Medulla oblongata (tissue), 1 donor: ENCODE results near the gene PCDHGA6.
"Not testable (repeated sequence)": the region's sequence is repeated elsewhere in the genome, so short reads cannot be mapped to it uniquely, and the experiment has no call there.

Experiments
- DNase-seq: peaks from one replicate; pipeline ENCODE4 v3.0.0-alpha.2; 2015; ENCODE audit errors: extremely low spot score

PCDHGA6 gene

GRCh38 chr5:141359790-141360426 is 13.8 kb upstream of the PCDHGA6 start, which contains the start of gene PCDHGB2:
Gene PCDHGB2 (plus strand): TSS chr5:141359994. CDS start chr5:141360136, 142 bp downstream.
- peak; percentile 30 for DNase-seq

DNA sequence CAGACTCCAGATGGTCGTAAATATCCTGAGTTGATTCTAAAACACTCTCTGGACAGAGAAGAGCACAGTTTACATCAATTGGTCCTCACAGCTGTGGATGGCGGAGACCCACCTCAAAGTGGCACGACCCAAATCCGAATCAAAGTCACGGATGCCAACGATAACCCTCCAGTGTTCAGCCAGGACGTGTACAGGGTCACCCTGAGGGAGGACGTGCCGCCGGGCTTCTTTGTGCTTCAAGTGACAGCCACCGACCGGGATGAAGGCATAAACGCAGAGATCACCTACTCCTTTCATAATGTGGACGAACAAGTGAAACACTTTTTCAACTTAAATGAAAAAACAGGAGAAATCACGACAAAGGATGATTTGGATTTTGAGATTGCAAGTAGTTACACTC is 13.0 kb upstream of the PCDHGA6 start:
- no peak for DNase-seq

- no peak for DNase-seq
These were observed 11.0 kb upstream of the PCDHGA6 start for GRCh38 chr5:141362719-141363118.

GRCh38 chr5:141363952-141364660 is 9.6 kb upstream of the PCDHGA6 start, which contains the start of gene PCDHGA5:
Gene PCDHGA5 (plus strand): TSS chr5:141364162. CDS start chr5:141364331, 169 bp downstream.
- DNase-seq: no peak

DNA sequence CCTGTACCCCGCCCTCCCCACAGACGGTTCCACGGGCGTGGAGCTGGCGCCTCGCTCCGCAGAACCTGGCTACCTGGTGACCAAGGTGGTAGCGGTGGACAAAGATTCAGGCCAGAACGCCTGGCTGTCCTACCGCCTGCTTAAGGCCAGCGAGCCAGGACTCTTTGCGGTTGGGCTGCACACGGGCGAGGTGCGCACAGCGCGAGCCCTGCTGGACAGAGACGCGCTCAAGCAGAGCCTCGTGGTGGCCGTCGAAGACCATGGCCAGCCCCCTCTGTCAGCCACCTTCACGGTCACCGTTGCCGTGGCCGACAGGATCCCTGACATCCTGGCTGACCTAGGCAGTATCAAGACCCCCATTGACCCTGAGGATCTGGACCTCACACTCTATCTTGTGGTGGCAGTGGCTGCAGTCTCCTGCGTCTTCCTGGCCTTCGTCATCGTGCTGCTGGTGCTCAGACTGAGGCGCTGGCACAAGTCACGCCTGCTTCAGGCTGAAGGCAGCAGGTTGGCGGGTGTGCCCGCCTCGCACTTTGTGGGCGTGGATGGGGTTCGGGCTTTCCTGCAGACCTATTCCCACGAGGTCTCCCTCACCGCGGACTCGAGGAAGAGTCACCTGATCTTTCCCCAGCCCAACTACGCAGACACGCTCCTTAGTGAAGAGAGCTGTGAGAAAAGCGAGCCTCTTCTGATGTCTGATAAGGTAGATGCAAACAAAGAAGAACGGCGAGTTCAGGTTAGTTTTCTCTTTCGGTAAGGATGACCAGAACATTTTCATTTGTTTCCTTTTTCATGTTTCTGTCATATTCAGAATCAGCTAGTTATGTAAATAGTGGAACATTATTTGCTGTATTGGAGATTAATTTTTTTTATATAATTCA is 7.4 kb upstream of the PCDHGA6 start:
- no peak for DNase-seq

GRCh38 chr5:141369994-141370848 is 3.5 kb upstream of the PCDHGA6 start, which contains the start of gene PCDHGB3:
Gene PCDHGB3 (plus strand): TSS chr5:141370242. CDS start chr5:141370395, 153 bp downstream.
- peak; percentile 4 for DNase-seq

GRCh38 chr5:141371572-141372475 is 1.9 kb upstream of the PCDHGA6 start:
- no peak for DNase-seq

GRCh38 chr5:141374627-141375026 is 936 bp downstream of the PCDHGA6 start:
- no peak for DNase-seq

GRCh38 chr5:141375444-141376155 is 1.9 kb downstream of the PCDHGA6 start:
- DNase-seq: not testable (repeated sequence)

- no peak for DNase-seq
These were observed 9.0 kb downstream of the PCDHGA6 start, which contains the start of gene PCDHGA7 for GRCh38 chr5:141382469-141383294. Gene PCDHGA7 (plus strand): TSS chr5:141382742. CDS start chr5:141382900, 158 bp downstream.

DNA sequence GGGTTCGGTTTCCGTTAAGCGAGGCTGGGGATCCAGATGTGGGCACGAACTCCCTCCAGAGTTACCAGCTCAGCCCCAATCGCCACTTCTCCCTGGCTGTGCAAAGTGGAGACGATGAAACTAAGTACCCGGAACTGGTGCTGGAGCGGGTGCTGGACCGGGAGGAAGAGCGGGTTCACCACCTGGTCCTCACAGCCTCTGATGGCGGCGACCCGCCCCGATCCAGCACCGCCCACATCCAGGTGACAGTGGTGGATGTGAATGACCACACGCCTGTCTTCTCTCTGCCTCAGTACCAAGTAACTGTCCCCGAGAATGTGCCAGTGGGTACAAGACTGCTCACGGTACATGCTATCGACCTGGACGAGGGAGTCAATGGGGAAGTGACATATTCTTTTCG is 9.7 kb downstream of the PCDHGA6 start:
- DNase-seq: no peak

DNA sequence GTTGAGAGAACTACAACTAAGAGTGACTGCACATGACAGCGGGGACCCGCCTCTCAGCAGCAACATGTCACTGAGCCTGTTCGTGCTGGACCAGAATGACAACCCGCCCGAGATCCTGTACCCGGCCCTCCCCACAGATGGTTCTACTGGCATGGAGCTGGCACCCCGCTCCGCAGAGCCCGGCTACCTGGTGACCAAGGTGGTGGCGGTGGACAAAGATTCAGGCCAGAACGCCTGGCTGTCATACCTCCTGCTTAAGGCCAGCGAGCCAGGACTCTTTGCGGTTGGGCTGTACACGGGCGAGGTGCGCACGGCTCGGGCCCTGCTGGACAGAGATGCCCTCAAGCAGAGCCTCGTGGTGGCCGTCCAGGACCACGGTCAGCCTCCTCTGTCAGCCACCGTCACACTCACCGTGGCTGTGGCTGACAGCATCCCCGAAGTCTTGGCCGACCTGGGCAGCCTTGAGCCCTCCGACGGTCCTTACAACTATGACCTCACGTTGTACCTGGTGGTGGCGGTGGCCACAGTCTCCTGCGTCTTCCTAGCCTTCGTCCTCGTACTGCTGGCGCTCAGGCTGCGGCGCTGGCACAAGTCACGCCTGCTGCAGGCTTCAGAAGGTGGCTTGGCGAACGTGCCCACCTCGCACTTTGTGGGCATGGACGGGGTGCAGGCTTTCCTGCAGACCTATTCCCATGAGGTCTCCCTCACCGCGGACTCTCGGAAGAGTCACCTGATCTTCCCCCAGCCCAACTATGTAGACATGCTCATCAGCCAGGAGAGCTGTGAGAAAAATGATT is 11.0 kb downstream of the PCDHGA6 start:
- DNase-seq: no peak

DNA sequence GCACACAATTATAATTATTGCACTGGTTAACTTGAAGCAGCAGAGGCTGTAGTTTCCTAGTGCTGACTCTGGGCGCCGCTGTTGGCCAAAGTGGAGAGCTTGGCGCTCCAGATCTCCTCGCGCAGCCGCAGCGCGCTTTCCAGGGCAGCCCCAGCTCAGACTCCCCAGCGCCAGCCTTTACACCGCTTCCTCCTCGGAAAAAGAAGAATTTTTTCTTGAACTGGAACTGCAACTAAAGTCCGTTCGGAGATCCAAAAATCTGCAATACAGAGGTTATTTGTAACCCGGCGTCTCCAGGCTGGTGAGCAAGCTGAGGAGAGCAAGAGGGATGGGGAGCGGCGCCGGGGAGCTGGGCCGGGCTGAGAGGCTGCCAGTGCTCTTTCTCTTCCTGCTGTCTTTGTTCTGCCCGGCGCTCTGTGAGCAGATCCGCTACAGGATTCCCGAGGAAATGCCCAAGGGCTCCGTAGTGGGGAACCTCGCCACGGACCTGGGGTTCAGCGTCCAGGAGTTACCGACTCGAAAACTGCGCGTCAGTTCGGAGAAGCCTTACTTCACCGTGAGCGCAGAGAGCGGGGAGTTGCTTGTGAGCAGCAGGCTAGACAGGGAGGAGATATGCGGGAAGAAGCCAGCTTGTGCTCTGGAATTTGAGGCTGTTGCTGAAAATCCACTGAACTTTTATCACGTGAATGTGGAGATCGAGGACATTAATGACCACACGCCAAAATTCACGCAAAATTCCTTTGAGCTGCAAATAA is 14.0 kb downstream of the PCDHGA6 start, which contains the start of gene PCDHGB4:
TSS of gene PCDHGB4 (plus strand) at position 142 of the 755 bp plus-strand sequence. CDS start at position 329, 187 bp downstream.
- DNase-seq: peak; percentile 4

DNA sequence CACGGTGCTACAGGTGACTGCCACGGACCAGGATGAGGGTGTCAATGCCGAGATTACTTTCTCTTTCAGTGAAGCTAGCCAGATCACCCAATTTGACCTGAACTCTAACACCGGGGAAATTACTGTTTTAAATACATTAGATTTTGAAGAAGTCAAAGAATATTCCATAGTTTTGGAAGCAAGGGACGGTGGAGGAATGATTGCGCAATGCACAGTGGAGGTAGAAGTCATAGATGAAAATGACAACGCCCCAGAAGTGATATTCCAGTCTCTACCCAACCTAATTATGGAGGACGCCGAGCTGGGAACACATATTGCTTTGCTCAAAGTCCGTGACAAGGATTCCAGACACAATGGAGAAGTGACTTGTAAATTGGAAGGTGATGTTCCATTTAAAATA is 15.0 kb downstream of the PCDHGA6 start:
- DNase-seq: no peak

DNA sequence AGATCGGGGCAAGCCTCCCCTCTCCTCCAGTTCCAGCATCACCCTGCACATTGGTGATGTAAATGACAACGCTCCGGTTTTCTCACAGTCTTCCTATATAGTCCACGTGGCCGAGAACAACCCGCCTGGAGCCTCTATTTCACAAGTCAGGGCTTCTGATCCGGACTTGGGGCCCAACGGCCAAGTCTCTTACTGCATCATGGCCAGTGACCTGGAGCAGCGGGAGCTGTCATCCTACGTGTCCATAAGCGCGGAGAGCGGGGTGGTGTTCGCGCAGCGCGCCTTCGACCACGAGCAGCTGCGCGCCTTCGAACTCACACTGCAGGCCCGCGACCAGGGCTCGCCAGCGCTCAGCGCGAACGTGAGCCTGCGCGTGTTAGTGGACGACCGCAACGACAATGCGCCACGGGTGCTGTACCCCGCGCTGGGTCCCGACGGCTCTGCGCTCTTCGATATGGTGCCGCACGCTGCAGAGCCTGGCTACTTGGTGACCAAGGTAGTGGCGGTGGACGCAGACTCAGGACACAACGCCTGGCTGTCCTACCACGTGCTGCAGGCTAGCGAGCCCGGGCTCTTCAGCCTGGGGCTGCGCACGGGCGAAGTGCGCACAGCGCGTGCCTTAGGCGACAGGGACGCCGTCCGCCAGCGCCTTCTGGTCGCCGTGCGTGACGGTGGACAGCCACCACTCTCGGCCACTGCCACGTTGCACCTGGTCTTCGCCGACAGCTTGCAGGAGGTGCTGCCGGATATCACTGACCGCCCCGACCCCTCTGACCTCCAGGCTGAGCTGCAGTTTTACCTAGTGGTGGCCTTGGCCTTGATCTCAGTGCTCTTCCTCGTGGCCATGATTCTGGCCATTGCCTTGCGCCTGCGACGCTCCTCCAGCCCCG is 15.7 kb downstream of the PCDHGA6 start:
- no peak for DNase-seq
